K562 (cell line): ENCODE data around the gene ZDHHC19. TPM values are rescaled to one million over a fixed set of nuclear protein-coding genes. Genes with fewer than 3 reads are reported as not detected.
A peak's percentile ranks its signal among the peaks of the same experiment; 100 is the strongest.

Source experiments
- ATAC-seq: fragments of 200-7000 bp; cut with Tn5 transposase; 3 replicates; pipeline ENCODE4 v1.9.1; 2020; ENCODE audit warnings: moderate library complexity
- BruUV-seq: library from RNA; stranded (reverse); fragments of 400-500 nt; replicated peaks from 2 replicates; lab custom pipeline; 2021; lab: Mats Ljungman, UMichigan
- CTCF ChIA-PET: fragments of 300-600 bp; formaldehyde crosslinking; extraction: SDS; loops from one replicate; lab custom pipeline; 2021; ENCODE audit warnings: low intra/inter-chr PET ratio; lab: Yijun Ruan, JAX
- POLR2A ChIA-PET: fragments of 300-600, 350-650 bp; sonication (Branson Sonifier 250); formaldehyde crosslinking; extraction: SDS; loops from one replicate; lab custom pipeline; 2021; ENCODE audit warnings: antibody characterized with exemption, inconsistent platforms; lab: Yijun Ruan, JAX
- DNase-seq, 4 experiments: peaks; one replicate each; pipeline versions ENCODE4 v3.0.0 to v3.0.0-alpha.2; 2011 to 2018; ENCODE audit warnings: low spot score in 3 of 4, mixed read lengths in 3 of 4; ENCODE audit errors: extremely low read depth in 1 of 4
- FAIRE-seq: peaks from 2 replicates; lab custom pipeline; 2011; peaks lifted over from hg19 to GRCh38; lab: Jason Lieb, UNC
- H2AFZ ChIP-seq: 2 replicates; pipeline ENCODE4 v1.6.0; 2011; ENCODE audit warnings: low read depth, low read length, control low read depth, inconsistent platforms
- H3K27ac ChIP-seq: fragments of 200-600 bp; 3 replicates; pipeline ENCODE4 v1.8.0; 2011; ENCODE audit warnings: low read depth, mild to moderate bottlenecking, control low read depth, inconsistent platforms, low read length, moderate library complexity, mixed read lengths; ENCODE audit errors: extremely low read depth
- H3K27me3 ChIP-seq, 2 experiments: fragments of 300-600 bp in 1 of 2; 2 replicates in 1 of 2; 3 replicates in 1 of 2; pipeline versions ENCODE4 v1.6.0 to v1.8.0; 2011; ENCODE audit warnings: inconsistent platforms in 2 of 2, low read length in 2 of 2, mild to moderate bottlenecking in 1 of 2, mixed read lengths in 1 of 2, moderate library complexity in 1 of 2; ENCODE audit not compliant: control insufficient read depth in 2 of 2, insufficient read depth in 2 of 2
- H3K36me3 ChIP-seq: fragments of 300-600 bp; 3 replicates; pipeline ENCODE4 v1.8.0; 2011; ENCODE audit warnings: mild to moderate bottlenecking, low read length, inconsistent platforms; ENCODE audit not compliant: control insufficient read depth, insufficient read depth
- H3K4me1 ChIP-seq, 2 experiments: fragments of 200-600 bp in 1 of 2; replicated peaks in 1 of 2; 2 replicates in 1 of 2; 3 replicates in 1 of 2; pipeline versions ENCODE4 v1.5.1 to v1.8.0; 2011; ENCODE audit warnings: inconsistent platforms in 2 of 2, low read length in 2 of 2, mild to moderate bottlenecking in 1 of 2, mixed read lengths in 1 of 2, moderate library complexity in 1 of 2; ENCODE audit not compliant: control insufficient read depth in 2 of 2, insufficient read depth in 2 of 2
- H3K4me2 ChIP-seq: 2 replicates; pipeline ENCODE4 v1.6.1; 2011; ENCODE audit warnings: low read length, control low read depth, inconsistent platforms, mixed read lengths; ENCODE audit not compliant: insufficient read depth
- H3K4me3 ChIP-seq: fragments of 200-600 bp; sonication (generic), shearing (Covaris generic); 2 replicates; pipeline ENCODE4 v1.5.1; 2016; ENCODE audit warnings: control low read depth, inconsistent platforms
- H3K79me2 ChIP-seq: fragments of 200-600 bp; 3 replicates; pipeline ENCODE4 v1.8.0; 2011; ENCODE audit warnings: low read length, inconsistent platforms; ENCODE audit not compliant: control insufficient read depth, insufficient read depth
- H3K9ac ChIP-seq, 2 experiments: 2 replicates each; pipeline versions ENCODE4 v1.6.0 to v1.6.1; 2011; ENCODE audit warnings: low read depth in 2 of 2, low read length in 2 of 2, control low read depth in 1 of 2, inconsistent platforms in 1 of 2, mild to moderate bottlenecking in 1 of 2, mixed read lengths in 1 of 2; ENCODE audit not compliant: insufficient read depth in 1 of 2
- H3K9me1 ChIP-seq: one replicate; pipeline ENCODE4 v1.6.0; 2011; ENCODE audit warnings: inconsistent platforms, mild to moderate bottlenecking, low read length, moderate library complexity; ENCODE audit not compliant: control insufficient read depth, insufficient read depth
- H3K9me3 ChIP-seq: replicated peaks from 2 replicates; pipeline ENCODE4 v1.5.1; 2011; ENCODE audit warnings: low read depth, low read length, inconsistent platforms; ENCODE audit not compliant: control insufficient read depth, insufficient read depth
- H4K20me1 ChIP-seq: replicated peaks from 2 replicates; pipeline ENCODE4 v1.6.1; 2011; ENCODE audit warnings: low read length, inconsistent platforms, mixed read lengths; ENCODE audit not compliant: control insufficient read depth, insufficient read depth
- CHAMP1 ChIP-seq: fragments of 450-650 bp; IDR thresholded peaks from 2 replicates; pipeline ENCODE4 v1.6.1; 2016; ENCODE audit warnings: mild to moderate bottlenecking
- ELF2 ChIP-seq: fragments of 250-450 bp; sonication (Bioruptor Pico); IDR thresholded peaks from 2 replicates; pipeline ENCODE4 v1.5.0; 2021; ENCODE audit warnings: mild to moderate bottlenecking
- NR2C2 ChIP-seq, 2 experiments: fragments of 200-800 bp in 1 of 2; sonication (Bioruptor generic) in 1 of 2; sonication (generic) in 1 of 2; formaldehyde crosslinking in 1 of 2; IDR thresholded peaks; 2 replicates each; pipeline versions ENCODE4 v1.6.1 to v1.8.0; 2016 to 2022; ENCODE audit warnings: mild to moderate bottlenecking in 1 of 2, missing compliant biosample characterization in 1 of 2, missing genetic modification characterization in 1 of 2, missing genetic modification reagents in 1 of 2
- TSC22D4 ChIP-seq: fragments of 450-650 bp; IDR thresholded peaks from 2 replicates; pipeline ENCODE4 v1.6.1; 2016; ENCODE audit warnings: missing genetic modification characterization, missing biosample characterization, control low read depth
- ZBED1 ChIP-seq: IDR thresholded peaks from 2 replicates; pipeline ENCODE4 v1.6.1; 2014
- ZBTB40 ChIP-seq, 2 experiments: fragments of 450-650 bp in 1 of 2; sonication (generic) in 1 of 2; formaldehyde crosslinking in 1 of 2; IDR thresholded peaks; 2 replicates each; pipeline versions ENCODE4 v1.7.1 to v1.9.0; 2016 to 2022; ENCODE audit warnings: inconsistent platforms in 1 of 2, mild to moderate bottlenecking in 1 of 2, missing genetic modification reagents in 1 of 2
- WGBS: fragments of 100-300 bp; shearing (Covaris generic); methylation state at CpG from one replicate; pipeline ENCODE4 v1.1.6; 2016; ENCODE audit warnings: low coverage, mixed read lengths; ENCODE audit not compliant: insufficient coverage; ENCODE audit errors: missing lambda C conversion rate; 5-methylcytosine and 5-hydroxymethylcytosine counted together
- in situ Hi-C: fragments of 300-500 bp; cut with MboI; formaldehyde crosslinking; loops from 4 replicates; pipeline ENCODE4 v1.15.0; 2018; ENCODE audit warnings: inconsistent platforms, mixed read lengths
- intact Hi-C: fragments of 100-400 bp; cut with micrococcal nuclease; formaldehyde crosslinking; loops from 2 replicates; pipeline ENCODE4 v1.14.2; 2022
- polyA plus RNA-seq, 8 experiments: library from polyadenylated mRNA; depleted of rRNA in 4 of 8; stranded (reverse) in 5 of 8; unstranded in 3 of 8; fragments of >200 nt; fragmentation: Nextera tagmentation in 2 of 8; fragmentation: Illumina TruSeq in 1 of 8; extraction: Ambion mirVana in 2 of 8; extraction: Trizol in 1 of 8; gene quantifications; 2 replicates each; pipeline versions ENCODE4 v1.2.1 to v1.2.3, GENCODE V29; 2011 to 2014; ENCODE audit warnings: inconsistent platforms in 1 of 8, missing spikeins in 1 of 8
- total RNA-seq, 7 experiments: library from RNA; depleted of rRNA in 6 of 7; stranded (reverse); fragments of >200 nt in 6 of 7; fragmentation: Illumina TruSeq in 2 of 7; extraction: Trizol in 2 of 7; gene quantifications; 2 replicates each; pipeline versions ENCODE4 v1.2.1 to v1.2.3, GENCODE V29; 2011 to 2021; ENCODE audit warnings: low replicate concordance in 1 of 7

The ZDHHC19 gene
- total and polyA plus RNA-seq, 9 of the 15 experiments (the other 6 are each of a cell fraction or from before 2014, with no cell fraction given): 0.40 to 5.5 (median 1.1) TPM

- 0 out of 2 replicates have a peak overlapping the region, but pooled peaks have one; percentile 40 for H2AFZ ChIP-seq
- DNase-seq (no peak), FAIRE-seq (no peak), ATAC-seq (no peak)
- CTCF ChIA-PET: no interaction called here
- no peaks in the 10 kb centered on the region for H3K27me3 ChIP-seq
- no peak overlapping the region for H3K27ac ChIP-seq
- no peaks in the 10 kb centered on the region for H3K79me2 ChIP-seq
- WGBS: 78% methylated on average over 19 of the region's 19 CpGs
- H3K4me2 ChIP-seq: no peak overlapping the region
- no peaks in the 10 kb centered on the region for H3K9me1 ChIP-seq
- H3K9ac ChIP-seq: peak overlapping the region in 1 of 2 experiments; percentile 62; a peak in 1 of 4 replicates
- POLR2A ChIA-PET: no interaction called here
- no peak overlapping the region for H3K4me3 ChIP-seq
- H3K9me3 ChIP-seq: no peaks in the 10 kb centered on the region
- no TSS peak for BruUV-seq
- peaks cover 6 to 27% of the 10 kb centered on the region in 2 experiments; a peak in 4 of 5 replicates for H3K4me1 ChIP-seq
- no peaks in the 10 kb centered on the region for H3K36me3 ChIP-seq
- TF ChIP-seq CHAMP1: no peak
- no peak for TF ChIP-seq NR2C2 (CRISPR knock-in tag; IDR thresholded peaks at IDR 0.05)
- TF ChIP-seq NR2C2 (tag; IDR thresholded peaks at IDR 0.05): no peak
- TF ChIP-seq ZBED1: no peak
- no peak for TF ChIP-seq ELF2 (CRISPR knock-in tag)
- TF ChIP-seq ZBTB40 (IDR thresholded peaks at IDR 0.05): no peak
- no peak for TF ChIP-seq ZBTB40 (CRISPR knock-in tag; IDR thresholded peaks at IDR 0.05)
- no peak for TF ChIP-seq TSC22D4 (tag)
- no peaks in the 10 kb centered on the region for H4K20me1 ChIP-seq
- in situ Hi-C loops (loop anchor here (25.0 kb wide), 1 partner anchor 508 kb away; the partner anchor contains the start of gene MUC20), intact Hi-C loops (no loop called here)
These were observed 8.7 kb upstream of the ZDHHC19 start for GRCh38 chr3:196219970-196220311.
